Activated effector memory CD4-positive, alpha-beta T cell treated with anti-CD3 and anti-CD28 coated beads, Interleukin-2, amount 50 U/mL, for 16 hours (primary cell): ENCODE data around the gene XIRP2.

Source experiments
- DNase-seq: peaks from one replicate; pipeline ENCODE4 v3.0.0-alpha.2; 2020

XIRP2 gene, protein sequence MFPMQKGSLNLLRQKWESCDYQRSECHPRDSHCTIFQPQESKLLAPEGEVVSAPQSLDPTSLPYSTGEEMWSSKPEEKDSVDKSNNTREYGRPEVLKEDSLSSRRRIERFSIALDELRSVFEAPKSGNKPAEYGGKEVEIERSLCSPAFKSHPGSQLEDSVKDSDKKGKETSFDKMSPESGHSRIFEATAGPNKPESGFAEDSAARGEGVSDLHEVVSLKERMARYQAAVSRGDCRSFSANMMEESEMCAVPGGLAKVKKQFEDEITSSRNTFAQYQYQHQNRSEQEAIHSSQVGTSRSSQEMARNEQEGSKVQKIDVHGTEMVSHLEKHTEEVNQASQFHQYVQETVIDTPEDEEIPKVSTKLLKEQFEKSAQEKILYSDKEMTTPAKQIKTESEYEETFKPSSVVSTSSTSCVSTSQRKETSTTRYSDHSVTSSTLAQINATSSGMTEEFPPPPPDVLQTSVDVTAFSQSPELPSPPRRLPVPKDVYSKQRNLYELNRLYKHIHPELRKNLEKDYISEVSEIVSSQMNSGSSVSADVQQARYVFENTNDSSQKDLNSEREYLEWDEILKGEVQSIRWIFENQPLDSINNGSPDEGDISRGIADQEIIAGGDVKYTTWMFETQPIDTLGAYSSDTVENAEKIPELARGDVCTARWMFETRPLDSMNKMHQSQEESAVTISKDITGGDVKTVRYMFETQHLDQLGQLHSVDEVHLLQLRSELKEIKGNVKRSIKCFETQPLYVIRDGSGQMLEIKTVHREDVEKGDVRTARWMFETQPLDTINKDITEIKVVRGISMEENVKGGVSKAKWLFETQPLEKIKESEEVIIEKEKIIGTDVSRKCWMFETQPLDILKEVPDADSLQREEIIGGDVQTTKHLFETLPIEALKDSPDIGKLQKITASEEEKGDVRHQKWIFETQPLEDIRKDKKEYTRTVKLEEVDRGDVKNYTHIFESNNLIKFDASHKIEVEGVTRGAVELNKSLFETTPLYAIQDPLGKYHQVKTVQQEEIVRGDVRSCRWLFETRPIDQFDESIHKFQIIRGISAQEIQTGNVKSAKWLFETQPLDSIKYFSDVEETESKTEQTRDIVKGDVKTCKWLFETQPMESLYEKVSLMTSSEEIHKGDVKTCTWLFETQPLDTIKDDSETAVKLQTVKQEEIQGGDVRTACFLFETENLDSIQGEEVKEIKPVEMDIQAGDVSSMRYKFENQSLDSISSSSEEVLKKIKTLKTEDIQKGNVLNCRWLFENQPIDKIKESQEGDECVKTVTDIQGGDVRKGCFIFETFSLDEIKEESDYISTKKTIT (N-terminal part only)

DNA sequence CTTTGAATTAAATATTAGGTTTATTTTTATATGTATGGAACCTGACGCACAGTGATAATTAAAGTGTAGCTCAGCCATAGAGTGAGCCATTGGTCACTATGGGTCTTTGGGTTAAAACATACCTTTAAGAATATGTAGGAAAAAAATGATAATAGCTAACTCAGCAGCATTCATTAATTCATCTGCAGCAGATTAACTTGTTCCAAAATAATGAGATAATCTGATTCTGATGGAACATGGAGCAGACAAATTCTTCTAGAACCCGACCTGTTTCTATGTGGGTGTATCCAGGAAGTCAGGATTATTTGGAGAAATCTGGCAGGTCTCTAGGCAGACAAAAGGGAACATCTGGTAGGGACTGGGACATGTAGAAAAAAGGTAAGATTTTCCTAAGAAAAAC is at the start of gene XIRP2:
Gene XIRP2, plus strand, starts transcription at position 301 of the 400 bp plus-strand sequence. CDS start 15,003 bp downstream, outside the sequence.
- DNase-seq, result no peak

DNA sequence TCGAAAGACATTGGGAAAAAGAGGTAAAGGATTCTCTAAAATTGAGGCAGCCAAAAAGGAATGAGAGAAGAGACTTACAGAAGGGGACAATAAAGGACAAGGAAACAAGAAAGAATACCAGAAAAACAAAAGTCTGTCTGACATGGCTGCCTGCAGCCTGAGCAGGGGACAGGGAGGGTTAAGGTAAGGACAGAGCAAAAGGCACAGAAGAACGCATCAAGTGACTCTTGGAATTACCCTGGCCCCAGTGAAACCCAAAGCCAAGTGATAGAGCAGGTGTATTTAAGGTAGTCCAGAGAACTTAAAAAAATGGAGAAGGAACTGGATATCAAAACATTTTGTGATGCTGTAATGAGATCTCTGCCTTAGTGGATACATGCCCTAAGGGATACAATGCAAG is 47.1 kb upstream of the XIRP2 start:
- DNase-seq, result no peak

- DNase-seq, result no peak
Observed at GRCh38 chr2:166841679-166842078, 46.6 kb upstream of the XIRP2 start.

DNA sequence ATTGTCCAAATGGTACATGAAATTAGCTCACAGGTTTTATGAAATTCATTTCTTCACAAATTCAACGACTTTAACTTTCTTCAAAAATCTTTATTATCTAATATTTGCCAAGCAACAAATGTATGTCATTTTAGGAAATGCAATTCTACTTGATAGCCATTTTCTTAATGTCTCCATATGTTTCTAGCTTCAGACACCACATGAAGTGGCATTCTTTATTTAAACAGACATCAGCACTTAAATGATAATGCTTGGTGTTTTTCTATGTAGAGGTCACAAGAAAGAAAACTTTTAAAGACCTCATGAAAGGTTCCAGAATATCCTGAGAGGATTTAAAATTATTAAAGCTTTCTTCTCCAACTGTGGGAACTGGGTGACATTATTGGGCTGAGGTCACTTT is 44.2 kb upstream of the XIRP2 start:
- no peak for DNase-seq

DNA sequence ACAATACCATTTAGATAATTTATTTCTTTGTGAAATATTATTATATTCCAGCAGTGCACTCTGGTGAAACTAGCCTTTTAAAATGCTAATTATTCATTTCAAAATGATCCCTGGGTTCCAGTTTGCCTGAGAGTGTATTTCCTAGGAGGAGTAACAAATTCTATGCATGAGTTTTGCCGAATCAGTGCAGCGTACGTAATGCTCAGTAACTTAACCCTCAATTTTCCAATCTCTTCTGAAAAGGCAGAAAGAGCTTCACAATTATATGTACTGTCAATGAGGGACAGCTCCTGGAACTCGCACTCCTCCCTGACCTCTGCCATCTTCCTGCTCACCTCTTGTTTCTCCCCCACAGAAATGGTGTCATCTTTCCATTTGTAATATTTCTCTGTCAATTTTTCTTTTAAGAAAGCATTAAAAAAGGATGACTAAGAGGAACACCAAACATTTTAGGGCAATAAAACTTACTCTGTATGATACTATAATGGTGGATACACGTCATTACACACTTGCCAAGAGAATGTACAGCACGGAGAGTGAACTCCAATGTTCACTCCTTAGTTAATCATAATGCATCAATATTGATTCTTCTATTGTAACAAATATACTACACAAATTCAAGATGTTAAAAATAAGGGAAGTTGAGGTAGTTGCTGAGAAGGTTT is 25.7 kb upstream of the XIRP2 start:
- DNase-seq, result no peak

GRCh38 chr2:166867874-166868514 is 20.3 kb upstream of the XIRP2 start:
- no peak for DNase-seq

DNA sequence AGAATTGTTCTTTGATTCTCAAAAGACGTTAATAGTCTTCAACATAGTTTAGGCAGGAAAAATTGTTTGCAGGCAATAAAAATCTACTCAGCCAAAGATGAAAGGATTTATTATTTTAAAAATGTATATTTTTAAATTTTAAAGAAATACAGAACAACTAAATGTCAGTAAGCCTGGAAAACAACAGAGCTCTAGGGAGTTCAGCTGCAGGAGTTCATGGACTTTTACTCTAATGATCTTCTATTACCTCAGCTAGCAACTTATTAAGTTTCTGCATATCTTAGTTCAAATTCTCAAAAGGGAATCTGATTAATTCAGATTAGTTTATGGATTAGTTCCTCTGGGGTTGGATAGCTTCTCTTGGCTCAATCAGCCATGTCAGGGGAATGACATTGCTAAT is 17.9 kb upstream of the XIRP2 start:
- DNase-seq, result no peak

GRCh38 chr2:166881177-166881576 is 7.1 kb upstream of the XIRP2 start:
- DNase-seq, result no peak

DNA sequence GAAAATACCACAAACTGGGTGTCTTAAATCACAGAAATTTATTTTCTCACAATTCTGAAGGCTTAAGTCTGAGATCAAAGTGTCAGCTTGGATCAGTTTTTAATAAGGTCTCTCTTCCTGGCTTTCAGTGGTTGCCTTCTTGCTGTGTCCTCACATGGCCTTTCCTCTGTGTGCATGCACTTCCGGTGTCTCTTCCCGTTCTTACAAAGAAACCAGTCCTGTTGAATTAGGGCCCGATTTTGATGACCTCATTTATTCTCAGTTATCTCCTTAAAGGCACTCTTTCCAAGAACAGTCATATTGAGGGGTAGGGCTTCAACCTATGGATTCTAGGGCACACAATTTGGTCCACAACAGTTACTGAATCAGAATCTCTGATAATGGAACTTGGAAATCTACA is 5.4 kb upstream of the XIRP2 start:
- DNase-seq, result no peak

- DNase-seq, result no peak
Observed at GRCh38 chr2:166891727-166892126, 3.4 kb downstream of the XIRP2 start.

DNA sequence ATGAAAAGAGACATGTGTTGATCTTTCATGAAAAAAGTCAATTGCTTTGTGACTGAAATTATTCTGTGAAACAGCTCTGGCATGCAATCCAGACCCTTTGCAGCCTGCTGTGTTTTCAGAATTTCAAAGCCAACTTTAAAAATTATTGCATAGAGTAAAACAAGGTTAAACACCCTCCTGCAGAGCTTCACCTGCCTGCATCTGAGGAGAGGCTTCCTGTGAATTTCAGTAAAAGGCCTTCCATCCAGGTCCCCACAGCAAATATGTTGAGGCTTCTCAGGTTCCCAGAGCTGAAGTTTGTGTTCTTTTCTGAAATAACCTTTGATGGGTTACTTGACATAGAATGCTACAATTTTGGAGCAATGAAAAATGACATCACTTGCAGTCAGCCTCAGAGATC is 4.1 kb downstream of the XIRP2 start:
- DNase-seq, result no peak

GRCh38 chr2:166895243-166895642 is 7.0 kb downstream of the XIRP2 start:
- DNase-seq, result no peak

- no peak for DNase-seq
Observed at GRCh38 chr2:166897666-166898065, 9.4 kb downstream of the XIRP2 start.

GRCh38 chr2:166899676-166900075 is 11.4 kb downstream of the XIRP2 start:
- DNase-seq, result no peak

GRCh38 chr2:166900700-166901099 is 12.4 kb downstream of the XIRP2 start:
- DNase-seq, result no peak

- DNase-seq, result no peak
Observed at GRCh38 chr2:166901336-166901735, 13.1 kb downstream of the XIRP2 start.

DNA sequence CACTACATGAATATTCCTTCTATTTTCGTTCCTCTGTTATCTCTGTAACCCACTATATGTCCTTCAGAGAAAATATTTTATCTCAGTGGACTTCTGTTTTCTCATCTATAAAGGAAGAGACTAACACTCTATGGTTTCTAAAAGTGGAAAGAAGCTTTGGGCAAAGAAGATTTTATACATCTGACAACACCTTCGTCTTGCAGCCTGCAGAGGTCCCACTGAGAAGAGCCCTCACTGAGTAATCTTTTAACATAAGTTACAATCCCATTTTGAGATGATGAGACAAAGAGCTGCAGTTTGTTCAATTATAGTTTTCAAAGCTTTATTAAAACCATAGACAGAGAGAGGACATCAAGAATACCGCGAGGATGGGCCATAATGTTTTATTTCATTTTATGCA is 28.7 kb downstream of the XIRP2 start:
- no peak for DNase-seq

DNA sequence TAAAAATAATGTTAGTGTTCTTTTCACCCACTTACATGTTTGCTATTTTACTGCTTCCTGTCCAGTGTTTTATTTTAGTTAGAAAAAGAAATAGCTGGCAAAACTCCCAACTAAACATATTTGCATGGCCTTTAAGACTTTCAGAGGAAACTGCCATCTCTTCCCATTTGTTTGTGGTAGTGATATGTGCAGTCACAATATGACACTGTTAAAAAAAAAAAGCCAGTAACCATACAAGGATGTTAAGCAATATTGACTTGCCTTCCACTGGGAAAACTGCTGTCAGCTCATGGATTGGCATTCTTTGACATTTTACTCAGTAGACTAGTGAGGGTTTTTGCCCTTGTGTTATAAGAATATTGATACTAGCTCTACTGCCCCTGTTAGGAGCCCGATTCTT is 29.1 kb downstream of the XIRP2 start:
- DNase-seq, result no peak

GRCh38 chr2:166921261-166921896 is 33.1 kb downstream of the XIRP2 start:
- no peak for DNase-seq

GRCh38 chr2:166924967-166925366 is 36.7 kb downstream of the XIRP2 start:
- no peak for DNase-seq

GRCh38 chr2:166926657-166927056 is 38.4 kb downstream of the XIRP2 start:
- DNase-seq, result no peak

DNA sequence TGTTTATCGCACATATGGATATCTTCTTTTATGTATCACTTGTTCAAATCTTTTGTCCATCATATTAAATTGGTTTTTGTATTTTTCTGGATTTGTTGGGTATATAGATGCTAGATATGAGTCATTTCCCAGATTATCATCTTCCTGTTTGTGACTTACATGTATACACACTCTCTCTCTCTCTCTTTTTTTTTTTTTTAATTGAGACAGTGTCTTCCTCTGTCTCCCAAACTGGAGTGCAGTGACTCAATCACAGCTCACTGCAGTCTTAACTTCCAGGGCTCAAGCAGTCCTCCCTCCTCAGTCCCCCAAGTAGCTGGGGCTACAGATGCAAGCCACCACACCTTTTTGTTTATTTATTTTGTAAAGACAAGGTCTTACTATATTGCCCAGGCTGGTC is 43.8 kb downstream of the XIRP2 start:
- no peak for DNase-seq
